ENCODE results near the gene ODF2L. TPM values are rescaled to one million over a fixed set of nuclear protein-coding genes. Genes with fewer than 3 reads are reported as not detected.
A peak's percentile ranks its signal among the peaks of the same experiment; 100 is the strongest.
"Not testable (repeated sequence)": the region's sequence is repeated elsewhere in the genome, so short reads cannot be mapped to it uniquely, and the experiment has no call there.

ODF2L gene
- total RNA-seq, 4 donors from 2014 or later = 9.2 to 30.8 (median 21.4) TPM

- Histone ChIP-seq H3K36me3 (peaks cover 0 to 24% of the 10 kb centered on the region in 2 donors), H3K9me3 (no peaks in the 10 kb centered on the region), H3K27ac (no peak overlapping the region), H3K4me3 (no peak overlapping the region), H3K4me1 (no peaks in the 10 kb centered on the region), H3K27me3 (no peaks in the 10 kb centered on the region)
- WGBS, 2 donors (ENCODE audit: low coverage in 1 of 2) = 97 to 100% methylated on average over 3 of the region's 4 CpGs
- TF ChIP-seq POLR2A (IDR thresholded peaks at IDR 0.05) = no peak
- TF ChIP-seq POLR2AphosphoS5 (IDR thresholded peaks at IDR 0.05) = no peak
- TF ChIP-seq CTCF (IDR thresholded peaks at IDR 0.05) = no peak
- no peak for TF ChIP-seq EP300 (IDR thresholded peaks at IDR 0.05)
- ATAC-seq = no peak
Measured at GRCh38 chr1:86362807-86363206, 33.3 kb downstream of the ODF2L start.

- H3K27ac ChIP-seq = no peak overlapping the region
- H3K36me3 ChIP-seq = peaks cover 0 to 48% of the 10 kb centered on the region in 2 donors
- no peaks in the 10 kb centered on the region for H3K9me3 ChIP-seq
- 55 to 72% methylated on average over 3 to 5 of the region's 5 CpGs for WGBS, 2 donors (ENCODE audit: low coverage in 1 of 2)
- TF ChIP-seq EP300 (IDR thresholded peaks at IDR 0.05) (no peak), CTCF (IDR thresholded peaks at IDR 0.05) (no peak), POLR2AphosphoS5 (IDR thresholded peaks at IDR 0.05) (no peak), POLR2A (IDR thresholded peaks at IDR 0.05) (no peak)
- H3K4me3 ChIP-seq = no peak overlapping the region
- no peaks in the 10 kb centered on the region for H3K27me3 ChIP-seq
- ATAC-seq = no peak
- H3K4me1 ChIP-seq = no peaks in the 10 kb centered on the region
Measured at GRCh38 chr1:86357796-86358195, 38.3 kb downstream of the ODF2L start.

- Histone ChIP-seq H3K9me3 (no peaks in the 10 kb centered on the region), H3K27me3 (no peaks in the 10 kb centered on the region), H3K27ac (no peak overlapping the region), H3K36me3 (peaks cover 0 to 43% of the 10 kb centered on the region in 2 donors), H3K4me3 (no peak overlapping the region), H3K4me1 (no peaks in the 10 kb centered on the region)
- ATAC-seq = no peak
- TF ChIP-seq CTCF (IDR thresholded peaks at IDR 0.05) = peak in 1 of 4 experiments; percentile 45
- TF ChIP-seq POLR2A (IDR thresholded peaks at IDR 0.05) = no peak
- WGBS, 2 donors (ENCODE audit: low coverage in 1 of 2) = 29 to 86% methylated on average over 2 to 10 of the region's 10 CpGs
Measured at GRCh38 chr1:86356247-86356646, 39.9 kb downstream of the ODF2L start.

- Histone ChIP-seq H3K36me3 (peaks cover 0 to 30% of the 10 kb centered on the region in 2 donors), H3K27me3 (no peaks in the 10 kb centered on the region), H3K4me3 (no peak overlapping the region), H3K9me3 (no peaks in the 10 kb centered on the region), H3K4me1 (no peaks in the 10 kb centered on the region), H3K27ac (no peak overlapping the region)
- no peak for TF ChIP-seq POLR2AphosphoS5 (IDR thresholded peaks at IDR 0.05)
- WGBS, 2 donors (ENCODE audit: low coverage in 1 of 2) = 50 to 59% methylated on average over 1 of the region's 1 CpG
- no peak for ATAC-seq
Measured at GRCh38 chr1:86352086-86352485, 44.0 kb downstream of the ODF2L start.

- H3K9me3 ChIP-seq, ATAC-seq, H3K4me1 ChIP-seq, H3K27me3 ChIP-seq, H3K27ac ChIP-seq, H3K4me3 ChIP-seq: not testable (repeated sequence)
- 92 to 100% methylated on average over 3 of the region's 3 CpGs for WGBS, 2 donors (ENCODE audit: low coverage in 1 of 2)
- peaks cover 0 to 24% of the 10 kb centered on the region in 2 donors for H3K36me3 ChIP-seq
Measured at GRCh38 chr1:86350230-86350629, 45.9 kb downstream of the ODF2L start.

GRCh38 chr1:86346388-86346787, 49.7 kb downstream of the ODF2L start:
- no peak overlapping the region for H3K4me3 ChIP-seq
- peaks cover 0 to under 1% of the 10 kb centered on the region in 2 donors for H3K36me3 ChIP-seq
- no peaks in the 10 kb centered on the region for H3K4me1 ChIP-seq
- no peak overlapping the region for H3K27ac ChIP-seq
- no peaks in the 10 kb centered on the region for H3K9me3 ChIP-seq
- ATAC-seq = no peak
- TF ChIP-seq POLR2A (IDR thresholded peaks at IDR 0.05) (no peak), CTCF (IDR thresholded peaks at IDR 0.05) (no peak), EP300 (IDR thresholded peaks at IDR 0.05) (no peak), POLR2AphosphoS5 (IDR thresholded peaks at IDR 0.05) (no peak)
- no peaks in the 10 kb centered on the region for H3K27me3 ChIP-seq
- 92 to 100% methylated on average over 1 of the region's 1 CpG for WGBS, 2 donors (ENCODE audit: low coverage in 1 of 2)

Data from gastroesophageal sphincter (tissue), 4 donors.